Left renal pelvis (tissue), 4 donors: ENCODE measurements around the gene TSSC4. TPM values are rescaled to one million over a fixed set of nuclear protein-coding genes. Genes with fewer than 3 reads are reported as not detected.

Source experiments
- DNase-seq, 4 donors: peaks; one replicate each; pipeline ENCODE4 v3.0.0-alpha.2; 2013; ENCODE audit warnings: low read depth in 4 of 4, low spot score in 3 of 4
- polyA plus RNA-seq, 4 donors: library from polyadenylated mRNA; unstranded; fragments of 120-200 nt; gene quantifications; one replicate each; pipeline ENCODE4 v1.2.1, GENCODE V29; 2013; ENCODE audit not compliant: insufficient read length in 4 of 4

The TSSC4 gene
- polyA plus RNA-seq, 4 donors, result 33.7 to 49.7 (median 37.4) TPM

DNA sequence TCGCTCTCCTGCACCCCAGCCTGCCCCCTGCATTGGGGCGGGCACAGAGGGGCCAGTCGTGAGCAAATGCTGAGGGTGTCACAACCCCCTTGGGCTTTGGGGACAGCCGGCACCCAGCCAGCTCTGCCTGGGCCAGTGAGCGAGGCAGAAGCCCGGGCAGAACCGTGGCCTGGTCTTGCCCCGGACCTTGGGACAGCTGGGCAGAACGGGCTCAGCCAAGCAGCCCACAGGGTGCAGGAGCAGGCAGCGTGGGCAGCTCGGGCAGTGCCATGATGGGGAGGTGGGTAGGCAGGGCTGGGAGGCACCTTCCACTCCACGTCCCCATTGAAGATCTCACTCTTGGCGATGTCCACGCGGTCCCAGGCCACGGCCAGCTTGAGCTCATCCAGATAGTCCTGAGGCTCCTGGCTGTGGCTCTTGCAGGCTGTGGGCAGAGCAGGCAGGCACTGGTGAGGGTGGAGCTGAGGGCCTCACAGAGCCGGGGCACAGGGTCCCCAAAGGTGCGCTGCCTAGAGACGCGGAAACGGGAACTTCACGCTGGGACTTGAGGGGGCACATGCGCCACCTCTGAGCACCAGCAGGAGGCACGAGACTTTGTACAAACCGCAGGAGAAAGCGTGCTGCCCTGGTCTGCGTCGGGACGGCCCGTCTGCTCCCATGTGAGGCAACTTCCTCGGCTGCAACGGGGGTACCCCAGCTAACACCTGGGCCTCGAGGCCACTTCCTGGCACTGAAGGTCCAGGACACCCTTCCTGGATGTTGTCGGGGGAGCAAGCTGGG, 15.2 kb downstream of the TSSC4 start:
- DNase-seq, result no peak

- DNase-seq, result no peak
Measured at GRCh38 chr11:2416765-2417164, 16.2 kb downstream of the TSSC4 start.

DNA sequence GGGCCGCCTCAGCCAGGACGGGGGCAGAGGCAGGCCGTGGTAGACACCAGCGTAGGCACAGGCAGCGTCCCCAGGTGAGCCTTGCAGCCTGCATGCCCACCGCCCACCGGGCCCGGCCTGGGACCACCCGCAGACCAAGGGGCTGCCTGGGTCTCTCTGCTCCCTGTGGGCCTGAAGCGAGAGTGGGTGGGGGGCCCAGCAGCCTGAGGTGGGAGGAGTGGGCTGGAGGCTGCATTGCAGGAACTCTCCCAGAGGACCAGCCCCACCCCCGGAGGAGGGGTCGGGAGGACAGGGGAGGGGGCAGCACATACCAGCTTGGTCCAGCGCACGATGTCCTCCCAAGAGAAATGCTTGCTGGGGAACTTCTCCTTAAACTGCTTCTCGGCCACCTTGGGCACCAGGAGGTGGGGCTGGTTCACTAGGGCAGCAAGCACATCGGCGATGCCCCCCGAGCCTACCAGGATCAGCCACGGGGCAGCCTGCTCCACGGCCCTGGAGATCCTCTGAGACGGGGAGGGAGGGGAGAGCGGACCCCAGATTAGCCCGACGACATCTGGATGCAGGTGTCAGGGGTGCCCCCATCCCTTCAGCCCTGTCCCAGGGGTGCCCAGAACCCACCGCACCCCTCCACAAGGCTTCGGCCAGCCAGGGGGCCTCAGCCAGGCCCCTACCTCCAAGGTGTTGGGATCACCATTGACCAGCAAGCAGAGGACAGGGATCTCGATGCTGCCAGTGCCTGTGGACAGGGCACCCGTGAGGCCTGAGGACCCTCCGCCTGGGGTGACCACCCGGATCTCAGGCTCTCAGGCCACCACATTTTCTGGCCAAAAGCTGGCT, 17.5 kb downstream of the TSSC4 start:
- no peak for DNase-seq

- DNase-seq, result no peak
Measured at GRCh38 chr11:2418693-2419360, 18.3 kb downstream of the TSSC4 start.

- DNase-seq, result peak; percentile 61 to 73 (median 63)
Measured at GRCh38 chr11:2419638-2420501, 19.3 kb downstream of the TSSC4 start.

GRCh38 chr11:2420502-2421225, 20.1 kb downstream of the TSSC4 start:
- peak in 3 of 4 donors; percentile 60 to 69 (median 66) for DNase-seq

DNA sequence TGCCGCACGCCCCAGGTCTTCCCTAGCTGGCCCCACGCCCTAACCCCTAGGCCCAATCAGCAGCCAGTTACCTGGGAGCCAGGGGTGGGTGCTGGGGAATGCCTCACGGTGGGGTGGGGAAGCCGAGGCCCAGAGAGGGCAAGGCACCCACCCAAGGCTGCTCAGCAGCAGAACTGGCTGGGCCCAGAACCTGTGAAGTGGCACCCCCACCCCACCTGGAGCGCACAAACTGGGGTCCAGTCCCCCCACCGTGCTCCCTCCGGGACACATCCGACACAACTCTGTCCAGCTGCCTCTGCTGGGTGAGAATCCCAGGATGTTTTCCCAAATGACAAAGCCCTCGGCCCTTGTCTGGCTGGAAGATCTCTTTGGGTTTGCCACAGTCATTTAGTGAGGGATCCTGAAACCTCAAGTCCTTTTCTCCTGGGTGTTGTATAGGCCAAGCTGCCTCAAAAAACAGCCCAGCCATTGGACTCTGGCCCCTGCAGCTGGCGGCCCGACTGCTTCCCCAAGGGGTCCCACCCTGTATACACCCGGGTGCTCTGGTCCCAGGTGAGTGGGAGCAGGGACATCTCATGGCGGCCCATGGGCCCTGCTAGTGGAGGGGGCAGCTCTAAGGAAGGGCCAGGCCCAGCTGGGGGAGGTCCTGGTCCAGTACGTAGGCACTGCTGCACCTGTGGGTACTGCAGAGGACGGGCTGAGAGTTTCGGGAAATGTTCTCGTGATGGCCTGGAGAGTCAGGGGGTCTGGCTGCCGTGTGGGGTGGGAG, 20.9 kb downstream of the TSSC4 start:
- no peak for DNase-seq

DNA sequence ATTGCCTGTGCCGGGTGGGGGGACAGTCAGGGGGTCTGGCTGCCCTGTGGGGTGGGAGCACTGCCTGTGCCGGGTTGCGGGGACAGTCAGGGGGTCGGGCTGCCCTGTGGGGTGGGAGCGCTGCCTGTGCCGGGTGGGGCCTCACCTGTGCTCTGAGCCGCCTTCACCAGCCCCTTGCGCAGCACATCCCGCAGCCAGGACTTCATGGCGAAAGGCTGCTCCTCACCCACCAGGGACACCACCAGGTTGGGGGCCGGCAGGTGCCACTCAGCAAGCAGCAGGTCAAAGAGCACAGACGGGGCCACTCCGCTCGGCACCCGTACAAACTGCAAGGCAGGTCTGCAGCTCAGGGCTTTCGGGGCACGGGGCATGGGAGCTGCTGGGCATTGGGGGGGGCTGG, 21.4 kb downstream of the TSSC4 start:
- no peak for DNase-seq

DNA sequence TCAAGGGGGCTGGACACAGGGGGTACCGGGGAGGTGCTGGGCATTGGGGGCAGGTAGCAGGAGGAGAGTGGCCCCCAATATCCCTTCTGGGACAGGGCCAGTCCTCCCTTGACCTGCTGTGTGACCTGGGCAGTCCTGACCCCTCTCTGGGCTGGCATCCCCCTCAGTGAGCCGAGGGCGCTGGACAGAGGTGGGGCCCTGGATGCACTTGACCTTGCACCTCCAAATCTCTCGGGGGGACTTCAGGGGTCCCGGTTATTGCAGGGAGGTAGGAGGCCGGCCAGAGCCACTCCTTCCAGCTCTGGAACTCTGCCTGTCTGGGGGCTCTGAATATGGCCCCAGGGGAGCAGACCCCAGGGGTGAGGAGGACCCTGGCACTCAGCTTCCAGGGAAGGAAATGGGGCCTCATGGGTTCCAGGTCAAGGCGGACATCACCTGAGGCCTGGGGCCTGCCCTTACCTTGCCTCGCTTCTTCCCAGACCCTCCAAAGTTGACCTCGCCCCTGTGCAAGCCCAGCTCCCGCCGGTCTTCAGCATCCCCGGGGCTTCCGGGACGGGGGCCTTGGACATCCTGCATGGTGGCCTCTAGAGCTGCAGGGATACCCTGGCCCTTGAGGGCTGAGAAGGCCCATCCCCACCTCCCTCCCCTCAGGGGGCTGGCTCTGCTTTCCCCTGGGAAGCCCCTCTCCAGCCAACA, 22.1 kb downstream of the TSSC4 start:
- DNase-seq, result no peak

DNA sequence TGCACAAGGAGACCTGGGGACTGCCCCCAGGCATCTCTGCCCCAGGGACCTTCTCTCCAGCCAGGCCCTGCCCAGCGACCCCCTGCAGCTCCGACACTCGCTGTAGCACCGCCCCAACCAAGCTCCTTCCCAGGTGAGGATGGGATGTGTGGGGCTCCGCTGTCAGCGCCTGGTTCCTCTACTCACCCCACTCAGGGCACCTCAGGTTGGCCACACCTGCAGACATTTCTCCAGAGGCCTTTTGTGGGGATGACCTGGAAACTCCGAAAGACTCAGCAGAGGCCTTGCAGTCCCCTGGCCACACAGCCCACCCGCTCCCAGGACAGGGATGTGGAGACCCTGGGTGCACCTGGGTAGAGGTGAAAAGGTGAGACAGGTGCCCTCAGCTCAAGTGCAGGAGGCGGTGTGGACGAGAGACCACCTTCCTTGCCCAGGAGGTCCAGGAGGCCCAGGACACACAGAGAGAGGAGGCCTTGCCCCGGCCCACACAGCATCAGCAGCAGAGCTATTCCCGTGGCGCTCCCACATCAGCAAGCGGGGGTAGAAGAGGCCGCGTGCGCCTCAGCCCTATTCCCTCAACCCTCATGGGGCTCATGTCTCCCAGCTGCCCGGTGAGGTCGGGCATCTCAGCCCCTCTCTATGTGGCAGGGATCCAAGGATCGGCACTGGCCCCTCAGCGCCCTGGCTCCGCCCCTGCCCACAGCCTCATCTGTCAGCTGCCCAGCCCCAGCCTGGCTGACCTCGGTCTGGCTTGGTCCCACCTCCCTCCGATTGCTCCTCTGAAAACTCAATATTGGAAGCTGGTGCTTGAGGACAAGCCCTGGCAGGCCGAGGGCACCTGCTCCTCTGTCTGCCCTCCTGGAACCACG, 22.8 kb downstream of the TSSC4 start:
- DNase-seq, result no peak

DNA sequence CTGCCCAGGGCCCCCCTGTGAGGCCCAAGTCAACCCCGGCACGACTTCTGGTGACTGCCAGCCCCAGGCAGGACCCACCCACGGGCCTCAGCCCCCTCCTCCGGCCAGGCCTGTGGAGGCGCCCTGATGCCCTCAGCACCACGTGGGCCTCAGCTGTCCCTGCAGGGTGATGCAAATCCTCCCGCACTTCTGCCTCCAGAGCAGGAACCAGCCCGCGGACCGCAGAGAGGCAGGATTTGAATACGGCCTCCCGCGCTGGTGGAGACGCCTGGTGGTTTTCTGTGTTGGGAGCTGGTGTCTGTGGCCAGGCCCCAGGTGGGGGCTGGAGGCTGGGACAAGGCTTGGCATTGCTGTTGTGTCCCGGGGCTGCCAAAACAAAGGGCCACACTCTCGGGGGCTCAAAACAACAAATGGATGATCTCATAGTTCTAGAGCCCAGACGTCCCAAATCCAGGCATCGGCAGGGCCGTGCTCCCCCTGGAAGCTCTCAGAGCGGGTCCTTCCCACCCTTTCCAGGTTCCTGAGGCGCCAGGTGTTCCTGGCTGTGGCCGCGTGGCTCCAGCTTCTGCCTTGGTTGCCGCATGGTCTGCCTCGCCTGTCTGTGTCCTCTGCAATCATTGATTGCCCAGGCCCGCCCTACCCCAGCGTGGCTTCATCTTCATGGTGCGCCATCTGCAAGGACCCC, 24.4 kb downstream of the TSSC4 start:
- no peak for DNase-seq

GRCh38 chr11:2425506-2425905, 25.0 kb downstream of the TSSC4 start:
- no peak for DNase-seq

GRCh38 chr11:2426221-2426620, 25.7 kb downstream of the TSSC4 start:
- no peak for DNase-seq

- DNase-seq, result no peak
Measured at GRCh38 chr11:2426826-2427521, 26.4 kb downstream of the TSSC4 start.

- no peak for DNase-seq
Measured at GRCh38 chr11:2427721-2428321, 27.3 kb downstream of the TSSC4 start.

GRCh38 chr11:2428322-2428795, 27.8 kb downstream of the TSSC4 start:
- no peak for DNase-seq
